HL-60/S4 treated with retinoic acid at 250 ng/mL for 4 days and 3 days (cell line): ENCODE measurements around the gene DIABLO.
"Not testable (repeated sequence)": the region's sequence is repeated elsewhere in the genome, so short reads cannot be mapped to it uniquely, and the experiment has no call there.

ENCODE experiments used
- in situ Hi-C: fragments of 300-500 bp; cut with MboI; formaldehyde crosslinking; loops from 2 replicates; pipeline ENCODE4 v1.7.0; 2022; ENCODE audit warnings: low sequenced_read_pairs

Gene DIABLO

GRCh38 chr12:122225683-122226365, at the start of gene DIABLO:
DIABLO (minus strand) TSS chr12:122226052; CDS start chr12:122226014, 38 bp downstream.
- in situ Hi-C loops: no loop called here

- in situ Hi-C loops: no loop called here
Observed at GRCh38 chr12:122275459-122275858, 49.6 kb upstream of the DIABLO start.

- in situ Hi-C loops: no loop called here
Observed at GRCh38 chr12:122266230-122266901, 40.5 kb upstream of the DIABLO start, which contains the start of gene VPS33A. VPS33A (minus strand) TSS chr12:122266494; CDS start chr12:122266408, 86 bp downstream.

GRCh38 chr12:122265886-122266229, 40.0 kb upstream of the DIABLO start:
- in situ Hi-C loops: no loop called here

- in situ Hi-C loops: no loop called here
Observed at GRCh38 chr12:122265476-122265875, 39.6 kb upstream of the DIABLO start.

- in situ Hi-C loops: not testable (repeated sequence)
Observed at GRCh38 chr12:122260735-122261134, 34.9 kb upstream of the DIABLO start.

- in situ Hi-C loops: not testable (repeated sequence)
Observed at GRCh38 chr12:122258939-122259338, 33.1 kb upstream of the DIABLO start.

- in situ Hi-C loops: not testable (repeated sequence)
Observed at GRCh38 chr12:122258462-122258861, 32.6 kb upstream of the DIABLO start.

GRCh38 chr12:122250536-122250935, 24.7 kb upstream of the DIABLO start:
- in situ Hi-C loops: no loop called here

GRCh38 chr12:122250047-122250446, 24.2 kb upstream of the DIABLO start:
- in situ Hi-C loops: no loop called here

GRCh38 chr12:122245553-122245952, 19.7 kb upstream of the DIABLO start:
- in situ Hi-C loops: no loop called here

GRCh38 chr12:122244565-122245371, 18.9 kb upstream of the DIABLO start:
- in situ Hi-C loops: no loop called here

GRCh38 chr12:122243965-122244364, 18.1 kb upstream of the DIABLO start:
- in situ Hi-C loops: no loop called here

- in situ Hi-C loops: no loop called here
Observed at GRCh38 chr12:122238861-122239260, 13.0 kb upstream of the DIABLO start.

GRCh38 chr12:122235741-122236140, 9.9 kb upstream of the DIABLO start:
- in situ Hi-C loops: no loop called here

GRCh38 chr12:122232691-122233090, 6.8 kb upstream of the DIABLO start:
- in situ Hi-C loops: no loop called here

GRCh38 chr12:122230798-122231197, 4.9 kb upstream of the DIABLO start:
- in situ Hi-C loops: no loop called here

GRCh38 chr12:122228092-122228491, 2.2 kb upstream of the DIABLO start:
- in situ Hi-C loops: no loop called here

- in situ Hi-C loops: no loop called here
Observed at GRCh38 chr12:122227341-122227740, 1.5 kb upstream of the DIABLO start.

GRCh38 chr12:122226366-122227125, 694 bp upstream of the DIABLO start:
- in situ Hi-C loops: no loop called here

- in situ Hi-C loops: no loop called here
Observed at GRCh38 chr12:122216445-122216844, 9.4 kb downstream of the DIABLO start.
